GM18519 (cell line): ENCODE data around the gene GORAB.
A peak's percentile ranks its signal among the peaks of the same experiment; 100 is the strongest.

Source experiments
- ATAC-seq: cut with Tn5 transposase; IDR thresholded peaks from one replicate; pipeline ENCODE4 v1.9.1; 2021; ENCODE audit warnings: mild to moderate bottlenecking, moderate library complexity; ENCODE audit not compliant: unreplicated experiment, low FRiP score

The GORAB gene

GRCh38 chr1:170537798-170538503 lies 6.0 kb downstream of the GORAB start:
- no peak for ATAC-seq

GRCh38 chr1:170538687-170539086 lies 6.7 kb downstream of the GORAB start:
- no peak for ATAC-seq

GRCh38 chr1:170539154-170539553 lies 7.2 kb downstream of the GORAB start:
- ATAC-seq = no peak

GRCh38 chr1:170544624-170545023 lies 12.7 kb downstream of the GORAB start:
- no peak for ATAC-seq

- no peak for ATAC-seq
Measured at GRCh38 chr1:170545476-170545875, 13.5 kb downstream of the GORAB start.

- ATAC-seq = no peak
Measured at GRCh38 chr1:170547255-170547654, 15.3 kb downstream of the GORAB start.

- ATAC-seq = no peak
Measured at GRCh38 chr1:170548497-170548896, 16.5 kb downstream of the GORAB start.

DNA sequence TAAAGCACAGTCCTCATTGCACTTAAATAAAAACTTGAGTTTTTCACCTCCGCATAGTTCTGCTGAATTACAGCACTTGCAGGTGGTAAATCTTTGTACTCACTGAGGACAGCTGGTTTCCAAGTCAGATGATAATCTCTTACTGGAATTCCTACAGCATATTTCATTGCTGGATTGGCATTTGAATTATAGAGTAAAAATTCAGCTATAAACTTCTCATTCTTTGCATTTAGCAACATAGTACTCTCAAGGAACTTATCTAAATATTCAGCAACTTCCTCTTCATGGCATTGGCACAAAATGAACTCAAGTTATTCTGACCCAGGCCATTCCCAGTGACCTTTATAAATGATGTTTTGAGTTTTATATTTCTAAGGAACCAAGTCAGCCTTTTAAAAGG lies 23.4 kb downstream of the GORAB start:
- ATAC-seq = no peak

- no peak for ATAC-seq
Measured at GRCh38 chr1:170556917-170557316, 25.0 kb downstream of the GORAB start.

DNA sequence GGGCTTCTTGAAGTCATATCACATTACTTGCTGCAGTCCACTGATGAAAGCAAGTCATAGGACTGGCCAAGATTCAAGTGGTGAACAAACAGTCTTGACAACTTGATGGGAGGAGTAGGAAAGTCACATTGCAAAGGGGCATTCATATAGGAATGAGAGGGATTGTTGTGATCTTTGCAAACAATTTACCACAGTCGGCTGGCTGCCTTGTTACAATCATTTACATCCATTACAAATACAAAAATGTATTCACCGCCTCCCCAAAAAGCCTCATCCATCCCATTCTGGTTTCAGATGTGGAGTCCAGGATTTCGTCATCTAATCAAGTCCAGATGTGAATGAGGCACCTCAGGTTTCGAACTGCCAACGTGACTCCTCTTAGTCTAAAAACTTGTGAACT lies 26.8 kb downstream of the GORAB start:
- no peak for ATAC-seq

- no peak for ATAC-seq
Measured at GRCh38 chr1:170559166-170559565, 27.2 kb downstream of the GORAB start.

DNA sequence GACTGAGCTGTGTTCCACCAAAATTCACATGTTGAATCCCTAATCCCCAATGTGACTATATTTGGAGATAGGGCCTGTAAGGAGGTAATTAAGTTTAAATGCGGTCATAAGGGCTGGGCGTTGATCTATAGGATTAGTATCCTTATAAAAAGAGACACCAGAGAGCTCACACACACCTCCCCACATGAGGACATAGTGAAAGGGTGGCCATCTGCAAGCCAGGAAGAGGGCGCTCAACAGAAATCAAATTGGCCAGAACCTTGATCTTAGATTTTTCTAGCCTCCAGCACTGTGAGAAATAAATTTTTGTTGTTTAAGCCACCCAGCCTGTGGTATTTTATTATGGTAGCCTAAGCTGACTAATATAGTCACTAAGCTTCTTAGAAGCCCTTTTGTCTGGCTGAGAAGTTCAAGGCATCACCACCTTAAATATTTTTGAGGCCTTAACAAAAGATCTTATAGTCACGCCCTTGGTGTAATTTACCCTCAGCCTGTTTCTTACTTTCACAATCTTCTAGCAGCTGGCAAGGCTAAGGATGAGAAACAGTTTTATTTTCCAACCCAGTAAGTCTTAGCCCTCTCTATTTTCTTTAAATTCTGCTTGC lies 28.8 kb downstream of the GORAB start:
- no peak for ATAC-seq

DNA sequence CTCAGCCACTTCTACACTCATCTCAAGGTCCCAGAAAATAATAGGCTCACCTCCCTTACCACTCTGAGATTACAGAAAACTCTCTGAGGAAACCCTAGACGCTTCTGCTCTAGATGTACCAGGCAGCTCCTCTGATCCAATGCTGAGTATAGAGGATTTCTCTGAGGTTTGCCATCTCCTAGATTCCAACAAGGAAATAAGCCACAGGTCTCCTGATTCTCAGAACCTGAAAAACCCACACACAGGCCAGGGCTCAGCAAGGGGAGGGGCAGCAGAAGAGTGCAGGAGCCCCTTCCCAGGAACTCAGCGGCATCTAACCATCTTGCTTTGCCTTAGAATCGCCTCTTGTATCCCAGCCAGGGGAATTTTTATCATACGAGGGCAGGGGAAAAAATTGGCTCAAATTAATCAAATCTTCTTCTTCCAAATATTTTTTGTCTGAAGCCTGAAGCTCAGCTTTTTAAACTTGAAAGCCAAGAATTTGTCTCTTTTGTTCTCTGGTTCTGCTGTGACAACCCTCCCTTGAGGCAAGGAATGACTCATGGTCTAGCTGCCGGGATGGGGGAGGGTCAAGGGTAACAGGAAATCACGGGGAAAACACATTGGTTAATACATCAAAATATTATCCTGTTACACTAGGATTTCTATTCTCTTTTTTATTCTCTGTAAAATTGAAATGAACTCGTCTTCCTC lies 30.8 kb downstream of the GORAB start:
- peak; percentile 72 for ATAC-seq

DNA sequence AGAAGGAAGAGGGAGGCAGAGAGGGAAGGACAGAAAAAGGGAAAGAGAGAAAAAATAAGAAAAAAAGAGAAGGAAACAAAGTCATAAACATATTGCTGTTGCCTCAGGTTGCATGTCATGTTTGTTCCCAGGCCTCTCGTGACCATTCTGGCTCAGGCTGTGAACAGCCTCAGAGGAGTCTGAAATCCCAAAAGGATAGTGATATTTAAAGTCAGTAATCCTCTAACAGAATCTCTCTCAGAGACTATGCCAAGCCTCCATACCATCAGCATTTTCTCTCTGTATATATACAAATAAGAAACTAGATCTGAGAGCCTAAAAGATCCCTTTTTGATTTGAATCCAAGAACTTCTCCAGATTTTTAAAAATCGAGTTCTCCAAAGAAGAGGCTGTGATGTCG lies 35.2 kb downstream of the GORAB start:
- ATAC-seq = no peak

GRCh38 chr1:170568197-170568596 lies 36.2 kb downstream of the GORAB start:
- no peak for ATAC-seq

GRCh38 chr1:170576980-170577379 lies 45.0 kb downstream of the GORAB start:
- ATAC-seq = no peak

- ATAC-seq = no peak
Measured at GRCh38 chr1:170578359-170578758, 46.4 kb downstream of the GORAB start.

GRCh38 chr1:170580636-170581440 lies 48.9 kb downstream of the GORAB start:
- ATAC-seq = no peak

DNA sequence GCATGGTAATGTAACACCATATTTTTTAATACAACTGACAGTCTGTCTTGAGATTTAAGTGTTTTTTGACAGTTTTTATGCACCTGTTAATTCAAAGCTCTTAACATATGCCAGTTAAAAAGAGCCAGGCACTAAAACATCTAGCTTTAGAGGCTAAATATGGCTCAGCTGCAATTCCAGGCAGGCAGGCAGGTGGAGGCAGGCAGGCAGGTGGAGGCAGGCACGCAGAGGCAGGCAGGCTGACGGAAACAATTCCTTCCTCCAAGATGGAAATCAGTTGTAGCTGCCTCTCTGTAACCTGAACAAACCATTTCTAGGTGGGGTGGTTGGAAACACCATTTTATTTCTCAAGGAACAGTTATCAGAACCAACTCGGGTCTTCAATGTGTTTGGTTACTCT lies 51.2 kb downstream of the GORAB start:
- ATAC-seq = no peak

- ATAC-seq = no peak
Measured at GRCh38 chr1:170586321-170587252, 54.6 kb downstream of the GORAB start.
